ENCODE data around the gene WDR62.

GRCh38 chr19:36113894-36114720, 59.4 kb downstream of the WDR62 start:
- TF ChIP-seq CTCF (IDR thresholded peaks at IDR 0.05; ENCODE audit: extremely low read depth in 1 of 2, insufficient read depth in 1 of 2, low read depth in 1 of 2, low read length in 2 of 2) (no peak), POLR2AphosphoS5 (IDR thresholded peaks at IDR 0.05; ENCODE audit: insufficient read depth, low read depth, low read length) (no peak)

Measured in endothelial cell of umbilical vein (primary cell).